ENCODE results near the gene DSCAML1.
A peak's percentile ranks its signal among the peaks of the same experiment; 100 is the strongest.

The DSCAML1 gene

GRCh38 chr11:117830674-117831351 is 33.8 kb upstream of the DSCAML1 start:
- DNase-seq (ENCODE audit: low spot score): no peak

- no peak for DNase-seq (ENCODE audit: low spot score)
These were observed 33.1 kb upstream of the DSCAML1 start for GRCh38 chr11:117830072-117830471.

DNA sequence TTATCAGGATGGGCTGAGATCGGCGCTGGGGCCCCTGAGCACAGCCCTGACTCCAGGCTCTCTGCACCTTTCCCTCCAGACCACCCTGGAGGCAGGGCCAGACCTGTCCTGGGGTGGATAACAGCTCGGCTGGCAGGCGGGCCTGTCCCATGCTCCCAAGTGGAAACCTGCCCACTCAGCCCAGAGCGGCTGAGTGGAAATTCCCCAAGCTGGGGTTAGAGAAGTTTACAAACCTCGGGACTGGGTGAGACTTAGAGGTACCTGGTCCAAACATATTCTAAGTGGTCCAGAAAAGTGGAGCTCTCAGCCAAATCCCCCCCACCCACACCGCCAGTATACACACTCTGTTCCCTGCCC is 32.3 kb upstream of the DSCAML1 start:
- no peak for DNase-seq (ENCODE audit: low spot score)

DNA sequence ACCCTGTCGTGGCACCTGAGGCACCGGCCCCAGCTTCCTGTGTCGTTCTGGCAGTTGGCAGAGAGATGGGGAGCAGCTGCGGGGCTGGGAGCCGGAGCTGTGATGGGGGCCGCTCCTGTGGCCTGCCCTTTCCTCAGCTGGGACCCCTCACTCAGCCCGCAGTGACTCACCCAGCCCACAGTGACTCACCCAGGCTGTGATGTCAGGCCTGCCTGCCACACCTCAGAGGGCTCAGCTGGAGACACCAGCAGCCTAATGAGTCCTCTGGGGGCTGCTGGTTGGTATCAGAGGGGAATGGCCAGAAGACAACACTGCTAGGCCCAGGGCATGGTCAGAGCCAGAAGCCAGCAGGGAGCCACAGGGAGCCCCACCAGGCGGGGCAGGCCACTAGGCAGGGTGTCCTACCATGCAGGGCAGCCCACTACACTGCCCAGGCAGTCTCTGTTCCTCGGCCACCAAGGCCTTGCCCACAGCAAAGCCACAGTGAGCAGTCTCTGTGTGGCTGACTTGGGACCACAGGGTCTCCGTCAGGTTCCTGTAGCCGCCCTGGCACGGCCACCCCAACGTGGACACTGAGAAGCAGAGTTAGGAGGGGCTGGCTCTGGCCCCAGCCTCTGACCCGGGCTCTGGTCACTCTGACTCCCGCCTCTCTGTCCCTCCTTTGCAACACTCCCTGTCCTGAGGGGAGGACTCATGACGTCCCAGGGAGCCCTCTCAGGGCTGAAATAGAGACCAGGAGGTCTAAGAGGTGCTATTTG is 31.8 kb upstream of the DSCAML1 start:
- peak; percentile 75 for DNase-seq (ENCODE audit: low spot score)

GRCh38 chr11:117827521-117828511 is 30.8 kb upstream of the DSCAML1 start:
- no peak for DNase-seq (ENCODE audit: low spot score)

DNA sequence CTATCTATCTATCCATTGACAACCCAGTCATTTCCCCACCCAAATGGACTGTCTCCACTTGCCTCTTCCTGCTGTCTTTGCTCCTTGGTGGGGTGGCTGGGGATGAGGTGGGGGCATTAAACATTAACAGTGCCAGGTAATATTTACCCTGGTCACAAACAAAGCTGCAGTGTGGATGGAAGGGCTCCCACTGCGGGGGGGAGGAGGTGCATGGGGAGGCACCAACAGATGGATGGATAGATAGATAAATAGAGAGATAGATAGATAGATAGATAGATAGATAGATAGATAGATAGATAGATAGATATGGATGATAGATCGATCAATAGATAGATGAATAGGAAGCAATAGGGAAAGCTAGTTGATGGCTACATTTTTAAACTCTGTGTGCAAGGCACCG is 29.8 kb upstream of the DSCAML1 start:
- no peak for DNase-seq (ENCODE audit: low spot score)

- no peak for DNase-seq (ENCODE audit: low spot score)
These were observed 29.2 kb upstream of the DSCAML1 start for GRCh38 chr11:117826190-117826570.

GRCh38 chr11:117825538-117826189 is 28.6 kb upstream of the DSCAML1 start:
- DNase-seq (ENCODE audit: low spot score): no peak

DNA sequence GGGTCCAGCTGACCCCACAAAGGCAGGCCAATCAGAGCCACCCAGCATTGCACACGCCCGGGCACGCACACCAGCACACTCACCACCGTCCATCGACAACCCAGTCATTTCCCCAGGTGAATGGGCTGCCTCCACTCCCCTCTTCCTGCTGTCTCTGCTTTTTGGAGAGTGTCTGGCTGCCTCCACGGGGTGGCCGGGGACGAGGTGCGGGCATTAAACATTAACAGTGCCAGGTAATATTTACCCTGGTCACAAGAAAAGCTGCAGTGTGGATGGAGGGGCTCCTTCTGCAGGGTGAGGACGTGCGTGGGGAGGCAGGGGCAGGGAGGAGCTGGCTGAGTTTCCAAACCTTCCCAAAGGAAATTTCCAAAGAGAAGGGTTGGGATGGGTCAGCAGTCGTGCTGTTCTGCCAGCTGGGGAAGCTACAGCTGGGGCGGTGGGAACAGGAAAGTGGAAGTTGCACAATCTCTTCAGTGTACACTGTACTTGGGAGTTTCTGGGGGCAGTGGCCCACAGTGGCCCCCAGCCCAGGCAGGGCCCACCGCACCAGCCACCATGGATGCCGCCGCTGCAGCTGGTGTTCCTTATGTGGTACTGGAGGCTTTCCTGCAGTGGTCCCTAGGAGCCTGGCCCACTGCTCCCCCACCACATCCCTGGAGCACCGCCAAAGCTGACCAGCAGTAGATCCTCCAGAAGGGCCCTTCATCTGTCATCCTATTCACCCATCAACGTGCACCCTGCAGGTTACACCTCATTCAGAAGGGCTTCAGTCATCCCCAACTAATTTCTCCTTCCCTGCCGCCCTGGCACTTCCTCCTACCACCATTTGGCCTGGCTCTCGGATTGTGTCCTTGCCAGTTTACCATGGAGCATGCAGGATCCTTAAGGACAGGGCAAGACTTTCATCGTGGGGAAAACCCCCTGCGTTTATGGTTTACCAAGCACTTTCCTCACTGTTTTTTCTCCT is 27.8 kb upstream of the DSCAML1 start, which contains the start of gene FXYD2:
TSS of gene FXYD2 (minus strand) at position 174 of the 967 bp plus-strand sequence. CDS start at position 108, 66 bp downstream.
- DNase-seq (ENCODE audit: low spot score): no peak

GRCh38 chr11:117823946-117824420 is 27.0 kb upstream of the DSCAML1 start:
- no peak for DNase-seq (ENCODE audit: low spot score)

DNA sequence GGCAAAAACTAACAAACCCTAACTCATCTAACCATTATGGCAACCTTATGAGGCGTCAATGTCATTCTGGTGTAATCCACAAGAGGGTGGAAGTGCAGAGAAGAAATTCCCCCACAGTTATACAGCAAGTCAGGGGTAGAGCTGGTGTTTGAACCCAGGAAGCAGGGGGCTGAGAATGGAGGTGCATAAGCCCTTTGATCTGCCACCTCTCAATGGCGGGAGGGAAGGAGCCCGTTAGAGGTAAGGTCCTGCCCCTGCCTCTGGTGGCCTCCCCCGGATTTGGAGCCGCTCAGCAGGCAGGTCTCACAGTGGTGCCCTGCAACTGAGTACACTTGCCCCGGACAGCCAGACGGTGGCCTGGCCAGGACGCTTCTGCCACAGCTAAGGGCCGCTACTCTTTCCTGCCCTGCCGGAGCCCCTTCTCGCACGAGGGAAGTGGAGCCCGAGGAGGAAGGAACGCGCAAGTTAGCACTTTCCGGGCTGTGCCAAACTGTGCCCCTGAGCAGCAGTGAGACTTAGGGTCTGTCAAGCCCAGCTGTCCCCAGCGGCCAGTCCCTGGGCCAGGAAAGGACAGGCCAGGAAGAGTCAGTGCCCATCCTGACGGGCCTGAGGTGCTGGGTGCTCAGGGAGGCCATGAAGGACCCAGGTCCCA is 26.4 kb upstream of the DSCAML1 start:
- no peak for DNase-seq (ENCODE audit: low spot score)

GRCh38 chr11:117822074-117823033 is 25.3 kb upstream of the DSCAML1 start:
- DNase-seq (ENCODE audit: low spot score): no peak

- no peak for DNase-seq (ENCODE audit: low spot score)
These were observed 24.4 kb upstream of the DSCAML1 start for GRCh38 chr11:117821431-117821830.

- DNase-seq (ENCODE audit: low spot score): no peak
These were observed 23.5 kb upstream of the DSCAML1 start for GRCh38 chr11:117820516-117820915.

- DNase-seq (ENCODE audit: low spot score): no peak
These were observed 23.1 kb upstream of the DSCAML1 start for GRCh38 chr11:117820071-117820470.

GRCh38 chr11:117819096-117820040 is 22.4 kb upstream of the DSCAML1 start:
- peak; percentile 73 for DNase-seq (ENCODE audit: low spot score)

DNA sequence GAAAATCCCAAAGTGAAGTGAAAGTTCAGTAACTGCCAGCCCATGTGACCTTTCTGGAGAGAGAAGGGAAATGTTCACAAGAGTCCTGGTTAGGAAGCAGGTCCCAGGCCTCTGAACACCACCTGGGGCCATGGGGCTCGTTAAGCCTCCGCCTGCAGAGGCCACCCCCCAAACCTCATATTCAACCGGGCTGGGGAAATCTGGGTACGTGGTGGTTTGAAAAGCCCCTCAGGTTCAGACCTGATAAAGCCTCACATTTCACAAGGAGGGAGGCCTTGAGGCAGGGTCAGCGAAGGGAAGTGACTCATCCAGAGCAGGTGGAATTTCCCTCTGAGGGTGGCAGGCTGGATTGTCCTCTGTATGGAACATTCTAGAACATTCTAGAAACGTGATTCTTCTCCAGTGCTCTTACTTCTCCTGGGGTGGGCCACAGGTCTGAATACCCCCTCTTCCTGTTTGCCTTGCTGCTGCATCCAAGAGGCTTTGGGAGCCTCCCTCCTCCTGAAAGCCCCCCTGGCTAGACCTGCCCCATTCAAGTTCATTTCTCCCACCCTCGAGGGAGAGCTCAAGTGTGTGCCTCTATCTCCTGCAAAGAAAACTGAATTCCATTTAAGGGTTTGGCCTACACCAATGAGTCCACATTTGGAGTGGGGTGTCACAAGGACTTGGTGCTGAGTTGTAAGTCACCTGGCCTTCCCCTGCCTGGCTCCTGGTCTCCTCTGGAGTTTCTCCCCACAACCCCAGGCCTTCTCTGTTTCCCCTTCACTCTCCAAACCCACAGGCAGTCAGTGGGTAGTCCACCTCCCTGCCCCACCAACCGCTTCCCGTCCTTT is 21.2 kb upstream of the DSCAML1 start:
- no peak for DNase-seq (ENCODE audit: low spot score)
